NCI-H2227 treated with DMSO at 0.1 percent for 48 hours (cell line): ENCODE data around the gene MAFB.

Experiments used
- DNase-seq: peaks from one replicate; lab custom pipeline; 2025; lab: John Stamatoyannopoulos, UW

Gene MAFB

GRCh38 chr20:40703975-40704530, 15.0 kb upstream of the MAFB start:
- DNase-seq = no peak

- DNase-seq = no peak
Measured at GRCh38 chr20:40702504-40702903, 13.5 kb upstream of the MAFB start.

GRCh38 chr20:40698744-40699143, 9.7 kb upstream of the MAFB start:
- no peak for DNase-seq

GRCh38 chr20:40698281-40698680, 9.2 kb upstream of the MAFB start:
- no peak for DNase-seq

- DNase-seq = no peak
Measured at GRCh38 chr20:40697541-40697940, 8.5 kb upstream of the MAFB start.

GRCh38 chr20:40695214-40695613, 6.2 kb upstream of the MAFB start:
- no peak for DNase-seq

GRCh38 chr20:40694246-40694645, 5.2 kb upstream of the MAFB start:
- DNase-seq = no peak

- DNase-seq = no peak
Measured at GRCh38 chr20:40692240-40693011, 3.4 kb upstream of the MAFB start.

GRCh38 chr20:40691566-40692239, 2.7 kb upstream of the MAFB start:
- no peak for DNase-seq

GRCh38 chr20:40690836-40691565, 2.0 kb upstream of the MAFB start:
- DNase-seq = no peak

- DNase-seq = peak; percentile 76
Measured at GRCh38 chr20:40689943-40690835, 1.2 kb upstream of the MAFB start.

- DNase-seq = no peak
Measured at GRCh38 chr20:40688129-40689099, 622 bp downstream of the MAFB start.

- DNase-seq = peak; percentile 9
Measured at GRCh38 chr20:40687384-40688128, 1.5 kb downstream of the MAFB start.

GRCh38 chr20:40686893-40687292, 2.1 kb downstream of the MAFB start:
- no peak for DNase-seq

GRCh38 chr20:40686434-40686882, 2.6 kb downstream of the MAFB start:
- no peak for DNase-seq

GRCh38 chr20:40685349-40685748, 3.7 kb downstream of the MAFB start:
- DNase-seq = no peak

GRCh38 chr20:40683894-40684268, 5.2 kb downstream of the MAFB start:
- DNase-seq = no peak

- DNase-seq = no peak
Measured at GRCh38 chr20:40683221-40683893, 5.7 kb downstream of the MAFB start.
